RWPE1 (cell line): ENCODE data around the gene HLA-A.

Source experiments
- CTCF ChIA-PET: fragments of 350-600 bp; sonication (Branson Sonifier 250); formaldehyde crosslinking; extraction: SDS; loops from one replicate; lab custom pipeline; 2021; lab: Yijun Ruan, JAX
- POLR2A ChIA-PET: fragments of 400-600 bp; formaldehyde crosslinking; extraction: SDS; loops from one replicate; lab custom pipeline; 2020; ENCODE audit warnings: antibody characterized with exemption; ENCODE audit not compliant: low non-redundant PET; lab: Yijun Ruan, JAX
- DNase-seq: peaks from one replicate; pipeline ENCODE4 v3.0.0; 2012; ENCODE audit warnings: low spot score
- H3K27ac ChIP-seq: fragments of 450-650 bp; 2 replicates; pipeline ENCODE4 v1.5.1; 2017
- CTCF ChIP-seq: fragments of 450-650 bp; conservative IDR thresholded peaks from 2 replicates; pipeline ENCODE4 v1.5.1; 2017; ENCODE audit warnings: low read depth, mild to moderate bottlenecking

The HLA-A gene

GRCh38 chr6:29964518-29964886, 22.2 kb downstream of the HLA-A start:
- CTCF ChIA-PET = no interaction called here
- no peak for TF ChIP-seq CTCF
- DNase-seq = no peak
- POLR2A ChIA-PET = no interaction called here
- peak overlapping the region; percentile 94 for H3K27ac ChIP-seq

GRCh38 chr6:29964887-29965562, 22.7 kb downstream of the HLA-A start:
- ChIA-PET POLR2A (no interaction called here), CTCF (interaction anchor here (0.6 to 0.9 kb wide), 3 partner anchors 11 to 212 kb away, joined by 3 to 4 read pairs (median 3); no protein-coding TSS in a partner anchor)
- H3K27ac ChIP-seq = peak overlapping the region; percentile 94
- no peak for TF ChIP-seq CTCF
- DNase-seq = peak; percentile 75

GRCh38 chr6:29965563-29965872, 23.2 kb downstream of the HLA-A start:
- no peak for DNase-seq
- CTCF ChIA-PET = interaction anchor here (0.6 to 0.9 kb wide), 3 partner anchors 11 to 213 kb away, joined by 3 to 4 read pairs (median 3); no protein-coding TSS in a partner anchor
- no peak for TF ChIP-seq CTCF
- H3K27ac ChIP-seq = peak overlapping the region; percentile 94
- POLR2A ChIA-PET = no interaction called here

- H3K27ac ChIP-seq = peak overlapping the region; percentile 94
- CTCF ChIA-PET = interaction anchor here (0.6 to 0.9 kb wide), 6 partner anchors 9 to 213 kb away, joined by 3 to 12 read pairs (median 4); no protein-coding TSS in a partner anchor
- TF ChIP-seq CTCF = no peak
- POLR2A ChIA-PET = interaction anchor here (0.7 kb wide), 1 partner anchor 20 kb away, joined by 6 read pairs; no protein-coding TSS in a partner anchor
- peak; percentile 49 for DNase-seq
Observed at GRCh38 chr6:29965873-29966601, 23.7 kb downstream of the HLA-A start.

GRCh38 chr6:29967379-29968010, 25.2 kb downstream of the HLA-A start:
- DNase-seq = peak; percentile 30
- POLR2A ChIA-PET = interaction anchor here (0.6 kb wide), 1 partner anchor 360 kb away, joined by 3 read pairs; no protein-coding TSS in a partner anchor
- CTCF ChIA-PET = interaction anchor here (0.7 to 1.2 kb wide), 4 partner anchors 9 to 236 kb away, joined by 3 to 6 read pairs (median 4); no protein-coding TSS in a partner anchor
- peak overlapping the region; percentile 72 for H3K27ac ChIP-seq
- peak; percentile 51 for TF ChIP-seq CTCF

GRCh38 chr6:29968130-29968529, 25.8 kb downstream of the HLA-A start:
- H3K27ac ChIP-seq = no peak overlapping the region
- DNase-seq = peak; percentile 50
- ChIA-PET POLR2A (no interaction called here), CTCF (interaction anchor here (0.7 to 1.2 kb wide), 3 partner anchors 8 to 235 kb away, joined by 3 to 6 read pairs (median 4); no protein-coding TSS in a partner anchor)
- no peak; the same call in 1 of the 2 replicates for TF ChIP-seq CTCF
